C4-2B (cell line): Measurements from ENCODE around the gene AP5B1.

Experiments used
- CTCF ChIP-seq: fragments of 450-650 bp; conservative IDR thresholded peaks from 2 replicates; pipeline ENCODE4 v1.5.1; 2017; ENCODE audit warnings: mild to moderate bottlenecking
- ZFX ChIP-seq: fragments of 450-650 bp; IDR thresholded peaks from 2 replicates; pipeline ENCODE4 v1.6.1; 2017

GRCh38 chr11:65809496-65809895 lies 28.7 kb upstream of the AP5B1 start:
- no peak for TF ChIP-seq CTCF
- TF ChIP-seq ZFX: no peak
